GM19372 (cell line): Measurements from ENCODE around the gene F12.
A peak's percentile ranks its signal among the peaks of the same experiment; 100 is the strongest.
"Not testable (repeated sequence)": the region's sequence is repeated elsewhere in the genome, so short reads cannot be mapped to it uniquely, and the experiment has no call there.

Source experiments
- ATAC-seq: cut with Tn5 transposase; IDR thresholded peaks from one replicate; pipeline ENCODE4 v1.9.1; 2021; ENCODE audit warnings: mild to moderate bottlenecking, low read depth, moderate library complexity; ENCODE audit not compliant: unreplicated experiment

F12 gene

GRCh38 chr5:177420472-177420871, 11.1 kb upstream of the F12 start:
- not testable (repeated sequence) for ATAC-seq

- ATAC-seq, result no peak
These were observed 9.7 kb upstream of the F12 start for GRCh38 chr5:177419046-177419445.

GRCh38 chr5:177417081-177417480, 7.7 kb upstream of the F12 start:
- ATAC-seq, result not testable (repeated sequence)

GRCh38 chr5:177414481-177414880, 5.1 kb upstream of the F12 start:
- ATAC-seq, result no peak

- ATAC-seq, result peak; percentile 82
These were observed 3.4 kb upstream of the F12 start for GRCh38 chr5:177412603-177413233.

- no peak for ATAC-seq
These were observed 1.2 kb upstream of the F12 start for GRCh38 chr5:177410575-177410974.

- ATAC-seq, result no peak
These were observed 3.6 kb downstream of the F12 start for GRCh38 chr5:177405805-177406204.

GRCh38 chr5:177405312-177405711, 4.1 kb downstream of the F12 start:
- ATAC-seq, result no peak

- no peak for ATAC-seq
These were observed 4.7 kb downstream of the F12 start for GRCh38 chr5:177404641-177405179.

GRCh38 chr5:177403792-177404640, 5.3 kb downstream of the F12 start:
- ATAC-seq, result peak; percentile 79

- peak; percentile 21 for ATAC-seq
These were observed 6.1 kb downstream of the F12 start for GRCh38 chr5:177403102-177403791.

- ATAC-seq, result no peak
These were observed 6.9 kb downstream of the F12 start for GRCh38 chr5:177402271-177403043.

- ATAC-seq, result no peak
These were observed 9.1 kb downstream of the F12 start, which contains the start of gene PFN3 for GRCh38 chr5:177399997-177400868. PFN3 (minus strand) TSS chr5:177400661; CDS start chr5:177400576, 85 bp downstream.

GRCh38 chr5:177397875-177398390, 11.4 kb downstream of the F12 start:
- ATAC-seq, result no peak

- ATAC-seq, result no peak
These were observed 12.6 kb downstream of the F12 start for GRCh38 chr5:177396807-177397206.

GRCh38 chr5:177396078-177396477, 13.3 kb downstream of the F12 start:
- no peak for ATAC-seq

GRCh38 chr5:177393990-177394389, 15.4 kb downstream of the F12 start:
- no peak for ATAC-seq

- no peak for ATAC-seq
These were observed 16.1 kb downstream of the F12 start for GRCh38 chr5:177393206-177393765.

- no peak for ATAC-seq
These were observed 16.6 kb downstream of the F12 start for GRCh38 chr5:177392765-177393164.
